GM21381 (cell line): Measurements from ENCODE around the gene ALS2.

Source experiments
- ATAC-seq: cut with Tn5 transposase; IDR thresholded peaks from one replicate; pipeline ENCODE4 v1.9.1; 2021; ENCODE audit warnings: mild to moderate bottlenecking, moderate library complexity; ENCODE audit not compliant: unreplicated experiment

Gene ALS2

GRCh38 chr2:201758873-201759272 is 21.9 kb downstream of the ALS2 start:
- no peak for ATAC-seq

- ATAC-seq: no peak
These were observed 22.5 kb downstream of the ALS2 start for GRCh38 chr2:201758234-201758633.

DNA sequence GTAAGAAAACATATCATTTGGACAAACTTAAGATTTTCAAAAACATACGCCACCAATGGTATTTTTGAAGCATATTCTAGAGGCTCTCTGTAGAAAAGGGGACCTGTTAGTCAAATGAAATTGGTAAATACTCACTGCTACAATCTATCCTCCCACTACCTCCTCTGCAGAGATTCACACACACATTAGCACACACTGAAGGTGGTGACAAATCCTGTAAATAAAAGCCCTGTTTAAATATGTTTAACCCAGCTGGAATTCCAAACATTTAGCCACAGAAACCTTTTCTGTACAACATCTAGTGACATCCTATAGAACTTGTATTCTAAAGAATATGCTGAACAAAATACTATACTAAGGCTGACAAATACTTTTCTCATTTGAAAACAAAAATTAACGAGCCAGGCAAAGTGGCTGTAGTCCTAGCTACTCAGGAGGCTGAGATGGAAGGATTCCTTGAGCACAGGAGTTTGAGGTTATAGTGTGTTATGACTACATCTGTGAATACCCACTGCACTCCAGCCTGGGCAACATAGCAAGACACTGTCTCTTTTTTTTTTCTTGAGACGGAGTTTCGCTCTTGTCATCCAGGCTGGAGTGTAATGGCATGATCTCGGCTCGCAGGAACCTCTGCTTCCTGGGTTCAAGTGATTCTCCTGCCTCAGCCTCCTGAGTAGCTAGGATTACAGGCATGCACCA is 25.9 kb downstream of the ALS2 start:
- ATAC-seq: no peak

- no peak for ATAC-seq
These were observed 29.2 kb downstream of the ALS2 start for GRCh38 chr2:201751566-201751965.

GRCh38 chr2:201746551-201746950 is 34.2 kb downstream of the ALS2 start:
- ATAC-seq: no peak

DNA sequence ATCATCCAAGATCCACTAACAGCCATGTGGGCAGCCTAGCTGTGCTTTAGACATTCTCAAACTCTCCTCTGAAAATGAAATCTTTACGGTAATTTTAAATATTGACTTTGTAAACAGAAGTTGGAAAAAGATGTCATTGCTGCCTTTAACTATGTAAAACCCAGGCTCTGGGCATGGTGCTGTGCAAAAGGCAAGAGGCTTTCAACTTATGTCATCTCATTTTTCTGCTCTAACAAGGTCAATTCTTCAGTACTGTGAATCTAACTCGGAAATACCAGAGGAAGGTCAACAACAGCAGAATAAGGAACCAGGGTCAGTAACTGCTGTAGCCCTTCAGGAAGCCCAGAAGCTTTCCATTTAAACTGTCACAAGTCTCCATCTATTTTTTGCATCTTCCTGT is 45.2 kb downstream of the ALS2 start:
- ATAC-seq: no peak

- ATAC-seq: no peak
These were observed 46.6 kb downstream of the ALS2 start for GRCh38 chr2:201734111-201734510.

DNA sequence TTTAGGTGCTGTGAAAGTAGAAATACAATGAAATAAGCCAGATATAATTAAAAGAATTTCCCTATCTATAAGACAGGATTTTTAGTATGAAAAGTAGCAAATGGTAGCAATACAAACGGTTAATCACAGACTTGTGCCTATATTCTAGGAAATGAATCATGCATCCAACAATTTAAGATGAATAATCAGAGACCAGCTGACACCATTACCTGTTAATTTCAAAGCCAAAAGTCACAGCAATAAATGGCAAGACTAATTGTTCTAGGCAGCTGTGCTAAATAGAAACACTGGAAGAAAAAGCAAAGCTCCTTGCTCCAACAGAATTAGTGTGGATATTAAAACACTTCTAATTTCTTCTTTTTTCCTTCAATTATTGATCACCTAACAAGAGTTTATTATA is 47.2 kb downstream of the ALS2 start:
- ATAC-seq: no peak

- no peak for ATAC-seq
These were observed 50.0 kb downstream of the ALS2 start for GRCh38 chr2:201730651-201731285.

GRCh38 chr2:201715459-201715858 is 65.3 kb downstream of the ALS2 start:
- no peak for ATAC-seq

- no peak for ATAC-seq
These were observed 68.0 kb downstream of the ALS2 start for GRCh38 chr2:201712726-201713125.

DNA sequence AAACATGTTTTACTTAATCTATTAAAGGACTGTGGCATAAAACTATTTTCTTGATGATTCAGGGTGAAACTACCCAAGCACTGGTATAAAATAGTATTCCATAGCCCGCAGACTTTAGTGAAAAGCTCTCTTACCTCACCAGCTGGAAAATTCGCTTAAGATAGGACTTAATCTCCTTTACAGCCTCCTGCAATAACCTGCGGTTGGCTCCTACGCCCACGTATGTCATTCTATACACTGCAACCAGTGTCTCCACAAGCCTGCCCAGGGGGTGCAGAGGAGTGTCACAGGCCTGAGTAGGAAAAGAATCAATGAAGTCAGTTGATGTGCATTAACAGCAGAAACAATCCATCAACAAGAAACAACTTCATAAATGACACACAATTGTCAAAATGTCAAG is 71.0 kb downstream of the ALS2 start:
- no peak for ATAC-seq

DNA sequence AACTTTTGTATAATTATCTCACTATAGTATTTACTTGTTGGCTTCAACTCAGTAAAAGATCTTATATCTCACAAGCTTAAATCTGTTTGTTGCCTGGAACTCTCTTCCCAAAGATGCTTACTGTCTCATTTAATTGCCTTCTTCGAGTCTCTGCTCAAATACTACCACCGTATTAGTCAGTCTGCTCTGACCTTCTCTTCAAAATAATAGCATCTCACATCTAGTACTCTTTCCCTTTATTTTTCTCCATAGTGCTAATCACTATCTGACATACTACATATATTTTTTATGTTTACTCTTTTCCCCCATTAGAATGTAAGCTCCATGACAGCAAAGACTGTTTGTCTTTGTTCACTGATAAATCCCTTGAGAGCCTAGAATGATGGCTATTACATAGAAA is 71.7 kb downstream of the ALS2 start:
- no peak for ATAC-seq

DNA sequence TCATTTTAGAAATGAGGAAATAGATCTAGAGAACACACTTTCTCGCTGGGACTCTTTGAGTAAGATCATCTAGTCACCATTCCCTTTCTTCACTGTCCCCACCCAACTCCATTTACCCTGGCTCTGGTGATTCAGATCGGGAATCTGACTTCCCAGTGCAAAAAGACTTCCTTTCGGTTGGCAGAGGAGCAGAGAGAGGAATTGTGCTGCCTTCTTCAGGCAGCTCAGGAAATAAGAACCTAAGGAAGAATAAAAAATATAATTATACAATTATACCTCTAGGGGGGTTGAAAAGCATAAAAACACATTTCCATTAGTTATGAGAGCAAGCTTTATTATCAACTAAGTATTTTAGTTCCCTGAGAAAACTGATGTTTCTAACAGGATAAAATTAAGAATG is 73.0 kb downstream of the ALS2 start:
- no peak for ATAC-seq

DNA sequence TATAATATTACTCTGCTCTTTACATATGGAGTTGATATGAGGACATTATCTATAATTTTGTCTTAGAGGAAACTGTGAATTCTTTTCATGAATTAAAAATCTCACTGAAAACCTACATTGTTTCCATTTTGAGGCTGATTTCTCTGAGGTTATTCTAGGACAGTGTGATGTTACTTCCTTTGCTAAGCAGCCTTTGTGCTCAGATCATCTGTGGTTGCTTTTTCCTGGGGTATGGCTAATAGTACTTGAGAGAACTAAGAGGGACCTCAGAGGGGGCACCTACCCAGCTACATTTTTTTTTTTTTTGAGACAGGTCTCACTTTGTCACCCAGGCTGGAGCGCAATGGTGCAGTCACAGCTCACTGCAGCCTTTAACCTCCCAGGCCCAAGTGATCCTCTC is 73.6 kb downstream of the ALS2 start:
- ATAC-seq: no peak

DNA sequence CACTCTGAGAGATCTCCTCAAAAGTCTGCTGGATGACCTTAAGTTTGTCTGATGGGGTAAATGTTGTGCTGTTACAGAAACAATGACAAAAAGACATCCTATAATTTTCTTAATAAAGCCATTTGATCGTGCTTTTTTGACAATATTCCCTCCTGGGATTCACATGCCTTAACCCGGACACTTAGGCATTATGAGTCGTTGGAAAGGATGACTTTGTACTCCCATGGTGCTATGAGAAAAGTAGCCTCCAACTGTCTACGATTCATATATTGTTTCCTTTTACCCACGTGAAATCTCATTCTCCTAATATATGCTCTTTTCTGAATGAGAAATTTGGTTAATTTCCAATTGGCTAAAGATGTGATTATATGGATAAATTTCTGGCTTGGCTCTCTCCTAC is 76.2 kb downstream of the ALS2 start:
- ATAC-seq: no peak

DNA sequence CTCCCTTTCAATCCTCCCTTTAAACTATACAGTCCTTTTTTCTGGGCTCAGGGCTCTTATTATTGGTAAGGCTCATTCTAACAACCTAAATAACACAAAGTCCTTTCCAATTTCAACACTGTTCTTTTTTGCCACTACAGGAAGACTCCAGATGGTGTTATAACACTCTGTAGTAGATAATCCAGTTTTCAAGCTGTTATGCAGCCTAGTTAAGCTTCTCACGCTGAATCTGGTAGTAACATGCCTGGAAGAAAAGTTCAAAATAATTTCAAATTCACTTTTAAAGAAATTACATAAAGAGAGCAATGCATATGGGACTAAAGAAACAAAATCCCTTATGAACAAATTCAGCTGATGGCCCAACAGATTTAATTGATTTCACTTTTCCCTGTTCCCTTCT is 79.1 kb downstream of the ALS2 start:
- no peak for ATAC-seq

GRCh38 chr2:201699416-201699815 is 81.3 kb downstream of the ALS2 start:
- no peak for ATAC-seq

DNA sequence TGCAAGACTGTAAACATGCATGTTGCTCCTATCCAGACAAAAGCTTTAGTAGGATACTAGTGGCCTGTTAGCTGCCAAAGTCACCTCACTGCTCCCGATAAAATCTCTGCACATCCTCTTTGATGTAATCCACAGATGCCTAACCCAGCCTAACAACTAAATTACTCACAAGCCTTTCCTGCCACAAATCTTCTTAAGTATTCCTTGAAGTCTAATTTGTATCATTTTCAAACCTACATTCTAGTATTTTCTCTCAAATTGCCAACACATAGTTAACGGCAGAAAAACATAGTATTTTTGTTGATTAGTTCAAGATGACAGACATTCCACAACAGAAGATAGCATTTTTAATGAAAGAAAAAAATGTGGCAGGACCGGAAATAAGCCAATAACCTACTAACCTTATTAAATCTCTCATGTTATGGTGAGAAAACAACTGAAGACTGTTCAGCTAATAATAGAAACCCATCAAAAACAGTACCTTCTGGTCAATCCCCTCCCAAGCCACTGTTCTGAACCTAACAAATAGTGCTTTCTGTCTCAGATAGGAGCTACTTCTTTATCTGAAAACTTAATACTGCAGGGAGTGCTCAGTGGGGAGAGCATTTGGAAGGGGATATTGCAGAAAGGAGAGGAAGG is 82.0 kb downstream of the ALS2 start, which contains the start of gene MPP4:
Gene MPP4, minus strand, starts transcription at position 57 of the 639 bp plus-strand sequence. CDS start 4,690 bp downstream, outside the sequence.
- ATAC-seq: no peak

DNA sequence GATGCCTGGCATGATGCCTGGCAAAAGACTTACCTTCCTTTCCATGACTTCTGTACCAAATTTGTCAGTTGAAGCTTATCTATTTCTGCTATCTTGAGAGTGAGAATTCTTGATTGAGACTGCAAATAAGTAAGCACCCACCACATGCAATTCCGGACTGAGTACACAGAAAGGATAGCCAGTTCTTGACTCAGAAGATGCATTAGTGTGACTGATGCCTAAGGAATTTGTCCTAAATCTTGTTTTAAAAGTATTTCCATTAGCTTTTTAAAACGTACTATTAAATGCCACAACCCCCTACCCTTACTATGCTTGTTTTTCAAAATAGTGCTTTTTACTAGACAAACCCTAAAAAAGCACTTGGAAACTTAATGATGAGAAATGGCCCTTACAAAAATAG is 82.8 kb downstream of the ALS2 start:
- ATAC-seq: no peak

DNA sequence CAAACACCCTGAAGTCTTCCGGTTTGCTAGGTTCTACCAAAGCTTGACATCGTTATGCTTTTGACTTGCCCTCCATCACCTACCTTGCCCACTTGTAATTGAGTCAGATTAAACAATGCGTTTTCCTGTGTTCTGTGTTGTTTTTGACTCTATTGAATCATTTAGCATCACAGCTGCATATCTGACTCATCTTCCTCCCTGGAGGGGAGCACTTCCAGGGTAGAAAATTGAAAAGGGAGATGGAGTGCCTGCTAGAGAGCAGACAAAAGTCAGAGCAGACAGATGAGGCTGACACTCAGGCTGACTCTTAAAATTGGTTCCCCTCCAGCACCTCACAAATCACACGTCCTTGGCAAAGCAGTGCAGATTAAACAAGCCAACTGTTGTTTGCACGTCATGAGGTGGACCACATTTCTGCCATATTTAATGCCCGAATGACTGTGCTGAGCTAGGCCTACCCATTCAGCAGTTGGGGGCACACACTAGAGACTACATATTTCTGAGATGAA is 84.5 kb downstream of the ALS2 start:
- no peak for ATAC-seq

- no peak for ATAC-seq
These were observed 95.6 kb downstream of the ALS2 start for GRCh38 chr2:201685156-201685555.
